Measurements from ENCODE around the gene MCF2L2. TPM values are rescaled to one million over a fixed set of nuclear protein-coding genes. Genes with fewer than 3 reads are reported as not detected.

Gene MCF2L2
- total and polyA plus RNA-seq, 9 of the 15 experiments (the other 6 are each of a cell fraction or from before 2014, with no cell fraction given) = 0.56 to 4.2 (median 3.0) TPM

GRCh38 chr3:183310936-183311335, 117.5 kb downstream of the MCF2L2 start (continued):
- TF ChIP-seq ZBTB33 (CRISPR knock-in tag; IDR thresholded peaks at IDR 0.05) (no peak), TRIM28 (IDR thresholded peaks at IDR 0.05) (no peak), YY1 (IDR thresholded peaks at IDR 0.05; ENCODE audit: borderline replicate concordance in 1 of 3, control insufficient read depth in 1 of 3, extremely low read depth in 1 of 3, insufficient read depth in 3 of 3, insufficient read length in 1 of 3, insufficient replicate concordance in 2 of 3, low read depth in 1 of 3, low read length in 2 of 3) (no peak), BACH1 (tag; IDR thresholded peaks at IDR 0.05) (no peak), USF2 (CRISPR knock-in tag; IDR thresholded peaks at IDR 0.05) (no peak), SRSF7 (optimal IDR thresholded peaks at IDR 0.05; ENCODE audit: low read depth, low read length) (no peak)

GRCh38 chr3:183309276-183309675, 119.1 kb downstream of the MCF2L2 start:
- Histone ChIP-seq H3K27ac (ENCODE audit: extremely low read depth, low read depth, low read length) (no peak overlapping the region), H3K36me3 (ENCODE audit: control insufficient read depth, insufficient read depth, low read length) (no peaks in the 10 kb centered on the region), H3K79me2 (ENCODE audit: control insufficient read depth, insufficient read depth, low read length) (no peaks in the 10 kb centered on the region), H2AFZ (ENCODE audit: low read depth, low read length) (no peak overlapping the region), H3K27me3 (ENCODE audit: control insufficient read depth in 2 of 2, insufficient read depth in 2 of 2, low read length in 2 of 2) (no peaks in the 10 kb centered on the region), H3K4me2 (ENCODE audit: insufficient read depth, low read length) (no peak overlapping the region), H3K9ac (ENCODE audit: insufficient read depth in 1 of 2, low read depth in 2 of 2, low read length in 2 of 2) (no peak overlapping the region), H3K9me1 (ENCODE audit: control insufficient read depth, insufficient read depth, low read length) (no peaks in the 10 kb centered on the region), H3K9me3 (replicated peaks; ENCODE audit: control insufficient read depth, insufficient read depth, low read depth, low read length) (no peaks in the 10 kb centered on the region), H3K4me1 (replicated peaks in 1 of 2; ENCODE audit: control insufficient read depth in 2 of 2, insufficient read depth in 2 of 2, low read length in 2 of 2) (peaks cover 5 to 15% of the 10 kb centered on the region in 2 experiments; a peak in 4 of 5 replicates), H3K4me3 (no peak overlapping the region), H4K20me1 (replicated peaks; ENCODE audit: control insufficient read depth, insufficient read depth, low read length) (no peaks in the 10 kb centered on the region)
- WGBS (ENCODE audit: insufficient coverage, low coverage, missing lambda C conversion rate) = 42% methylated on average over 5 of the region's 5 CpGs
- in situ Hi-C loops (cut with MboI) (no loop called here), intact Hi-C loops (cut with micrococcal nuclease) (no loop called here)
- BruUV-seq (replicated peaks) = no TSS peak
- ATAC-seq = no peak
- ChIA-PET POLR2A (no interaction called here), CTCF (ENCODE audit: low intra/inter-chr PET ratio) (no interaction called here)
- FAIRE-seq = no peak
- DNase-seq (ENCODE audit: extremely low read depth in 1 of 4, low spot score in 3 of 4) = no peak
- TF ChIP-seq TCF3 (CRISPR knock-in tag; IDR thresholded peaks at IDR 0.05) = no peak
